Liver (tissue), 3 donors: ENCODE data around the gene HIPK3.

Experiments used
- EGR1 ChIP-seq, 2 donors: IDR thresholded peaks; 2 replicates each; pipeline ENCODE4 v1.6.1; 2016 to 2018; ENCODE audit warnings: antibody characterized with exemption in 2 of 2, low read depth in 2 of 2
- GABPA ChIP-seq, 2 donors: IDR thresholded peaks in 1 of 2; conservative IDR thresholded peaks in 1 of 2; 2 replicates each; pipeline ENCODE4 v1.6.1; 2016; ENCODE audit warnings: antibody characterized with exemption in 2 of 2, mild to moderate bottlenecking in 1 of 2, moderate library complexity in 1 of 2
- HNF4A ChIP-seq, 2 donors: conservative IDR thresholded peaks; 2 replicates each; pipeline ENCODE4 v1.6.1; 2016; ENCODE audit warnings: antibody characterized with exemption in 2 of 2, mild to moderate bottlenecking in 2 of 2
- MAX ChIP-seq: IDR thresholded peaks from 2 replicates; pipeline ENCODE4 v1.6.1; 2016; ENCODE audit warnings: antibody characterized with exemption
- RAD21 ChIP-seq, 2 donors: IDR thresholded peaks; 2 replicates each; pipeline ENCODE4 v1.6.1; 2016; ENCODE audit warnings: antibody characterized with exemption in 2 of 2, mild to moderate bottlenecking in 2 of 2
- SP1 ChIP-seq: IDR thresholded peaks from 2 replicates; pipeline ENCODE4 v1.6.1; 2018; ENCODE audit warnings: antibody characterized with exemption, mild to moderate bottlenecking
- TAF1 ChIP-seq: conservative IDR thresholded peaks from 2 replicates; pipeline ENCODE4 v1.6.1; 2016; ENCODE audit warnings: antibody characterized with exemption, mild to moderate bottlenecking
- ZBTB33 ChIP-seq: IDR thresholded peaks from 2 replicates; pipeline ENCODE4 v1.6.1; 2016; ENCODE audit warnings: antibody characterized with exemption
- TF ChIP-seq, protein P1 (sequence below): fragments of 150-350 bp; IDR thresholded peaks from 2 replicates; pipeline ENCODE4 v1.5.1; 2017; ENCODE audit warnings: improper control_type of control experiment, low read depth, low read length; ENCODE audit not compliant: missing input control
- TF ChIP-seq, protein P2 (sequence below): IDR thresholded peaks from 2 replicates; pipeline ENCODE4 v1.6.1; 2016; ENCODE audit warnings: antibody characterized with exemption
- TF ChIP-seq, protein P3 (sequence below): IDR thresholded peaks from 2 replicates; pipeline ENCODE4 v1.6.1; 2016; ENCODE audit warnings: antibody characterized with exemption, mild to moderate bottlenecking
- donor health status: healthy.
- donor health status: healthy.

- TF ChIP-seq SP1 (no peak), GABPA (IDR thresholded peaks at IDR 0.05 in 1 of 2, conservative IDR thresholded peaks at IDR 0.05 in 1 of 2) (no peak), ZBTB33 (no peak), EGR1 (IDR thresholded peaks at IDR 0.05; ENCODE audit: low read depth in 2 of 2) (no peak), RAD21 (IDR thresholded peaks at IDR 0.05) (no peak), MAX (no peak), TAF1 (no peak), HNF4A (conservative IDR thresholded peaks at IDR 0.05) (no peak)
- TF ChIP-seq, protein P1, sequence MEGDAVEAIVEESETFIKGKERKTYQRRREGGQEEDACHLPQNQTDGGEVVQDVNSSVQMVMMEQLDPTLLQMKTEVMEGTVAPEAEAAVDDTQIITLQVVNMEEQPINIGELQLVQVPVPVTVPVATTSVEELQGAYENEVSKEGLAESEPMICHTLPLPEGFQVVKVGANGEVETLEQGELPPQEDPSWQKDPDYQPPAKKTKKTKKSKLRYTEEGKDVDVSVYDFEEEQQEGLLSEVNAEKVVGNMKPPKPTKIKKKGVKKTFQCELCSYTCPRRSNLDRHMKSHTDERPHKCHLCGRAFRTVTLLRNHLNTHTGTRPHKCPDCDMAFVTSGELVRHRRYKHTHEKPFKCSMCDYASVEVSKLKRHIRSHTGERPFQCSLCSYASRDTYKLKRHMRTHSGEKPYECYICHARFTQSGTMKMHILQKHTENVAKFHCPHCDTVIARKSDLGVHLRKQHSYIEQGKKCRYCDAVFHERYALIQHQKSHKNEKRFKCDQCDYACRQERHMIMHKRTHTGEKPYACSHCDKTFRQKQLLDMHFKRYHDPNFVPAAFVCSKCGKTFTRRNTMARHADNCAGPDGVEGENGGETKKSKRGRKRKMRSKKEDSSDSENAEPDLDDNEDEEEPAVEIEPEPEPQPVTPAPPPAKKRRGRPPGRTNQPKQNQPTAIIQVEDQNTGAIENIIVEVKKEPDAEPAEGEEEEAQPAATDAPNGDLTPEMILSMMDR = no peak
- TF ChIP-seq, protein P2, sequence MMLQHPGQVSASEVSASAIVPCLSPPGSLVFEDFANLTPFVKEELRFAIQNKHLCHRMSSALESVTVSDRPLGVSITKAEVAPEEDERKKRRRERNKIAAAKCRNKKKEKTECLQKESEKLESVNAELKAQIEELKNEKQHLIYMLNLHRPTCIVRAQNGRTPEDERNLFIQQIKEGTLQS = no peak
- TF ChIP-seq, protein P3, sequence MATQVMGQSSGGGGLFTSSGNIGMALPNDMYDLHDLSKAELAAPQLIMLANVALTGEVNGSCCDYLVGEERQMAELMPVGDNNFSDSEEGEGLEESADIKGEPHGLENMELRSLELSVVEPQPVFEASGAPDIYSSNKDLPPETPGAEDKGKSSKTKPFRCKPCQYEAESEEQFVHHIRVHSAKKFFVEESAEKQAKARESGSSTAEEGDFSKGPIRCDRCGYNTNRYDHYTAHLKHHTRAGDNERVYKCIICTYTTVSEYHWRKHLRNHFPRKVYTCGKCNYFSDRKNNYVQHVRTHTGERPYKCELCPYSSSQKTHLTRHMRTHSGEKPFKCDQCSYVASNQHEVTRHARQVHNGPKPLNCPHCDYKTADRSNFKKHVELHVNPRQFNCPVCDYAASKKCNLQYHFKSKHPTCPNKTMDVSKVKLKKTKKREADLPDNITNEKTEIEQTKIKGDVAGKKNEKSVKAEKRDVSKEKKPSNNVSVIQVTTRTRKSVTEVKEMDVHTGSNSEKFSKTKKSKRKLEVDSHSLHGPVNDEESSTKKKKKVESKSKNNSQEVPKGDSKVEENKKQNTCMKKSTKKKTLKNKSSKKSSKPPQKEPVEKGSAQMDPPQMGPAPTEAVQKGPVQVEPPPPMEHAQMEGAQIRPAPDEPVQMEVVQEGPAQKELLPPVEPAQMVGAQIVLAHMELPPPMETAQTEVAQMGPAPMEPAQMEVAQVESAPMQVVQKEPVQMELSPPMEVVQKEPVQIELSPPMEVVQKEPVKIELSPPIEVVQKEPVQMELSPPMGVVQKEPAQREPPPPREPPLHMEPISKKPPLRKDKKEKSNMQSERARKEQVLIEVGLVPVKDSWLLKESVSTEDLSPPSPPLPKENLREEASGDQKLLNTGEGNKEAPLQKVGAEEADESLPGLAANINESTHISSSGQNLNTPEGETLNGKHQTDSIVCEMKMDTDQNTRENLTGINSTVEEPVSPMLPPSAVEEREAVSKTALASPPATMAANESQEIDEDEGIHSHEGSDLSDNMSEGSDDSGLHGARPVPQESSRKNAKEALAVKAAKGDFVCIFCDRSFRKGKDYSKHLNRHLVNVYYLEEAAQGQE = no peak
These were observed 49.7 kb upstream of the HIPK3 start for GRCh38 chr11:33207408-33207985.
